Gastroesophageal sphincter (tissue), 3 donors: Measurements from ENCODE around the gene TSHZ2.

Source experiments
- POLR2A ChIP-seq, 2 donors: fragments of 450-650 bp; IDR thresholded peaks; one replicate each; pipeline ENCODE4 v1.6.1; 2017; ENCODE audit warnings: antibody characterized with exemption in 2 of 2, mild to moderate bottlenecking in 2 of 2, moderate library complexity in 1 of 2
- TF ChIP-seq, protein P1 (sequence below), 4 experiments: fragments of 200-600 bp in 2 of 4; fragments of 450-650 bp in 2 of 4; sonication (generic) in 1 of 4; IDR thresholded peaks; one replicate each; pipeline ENCODE4 v1.5.1; 2017 to 2019; ENCODE audit warnings: antibody characterized with exemption in 4 of 4, mild to moderate bottlenecking in 2 of 4, moderate library complexity in 2 of 4

DNA sequence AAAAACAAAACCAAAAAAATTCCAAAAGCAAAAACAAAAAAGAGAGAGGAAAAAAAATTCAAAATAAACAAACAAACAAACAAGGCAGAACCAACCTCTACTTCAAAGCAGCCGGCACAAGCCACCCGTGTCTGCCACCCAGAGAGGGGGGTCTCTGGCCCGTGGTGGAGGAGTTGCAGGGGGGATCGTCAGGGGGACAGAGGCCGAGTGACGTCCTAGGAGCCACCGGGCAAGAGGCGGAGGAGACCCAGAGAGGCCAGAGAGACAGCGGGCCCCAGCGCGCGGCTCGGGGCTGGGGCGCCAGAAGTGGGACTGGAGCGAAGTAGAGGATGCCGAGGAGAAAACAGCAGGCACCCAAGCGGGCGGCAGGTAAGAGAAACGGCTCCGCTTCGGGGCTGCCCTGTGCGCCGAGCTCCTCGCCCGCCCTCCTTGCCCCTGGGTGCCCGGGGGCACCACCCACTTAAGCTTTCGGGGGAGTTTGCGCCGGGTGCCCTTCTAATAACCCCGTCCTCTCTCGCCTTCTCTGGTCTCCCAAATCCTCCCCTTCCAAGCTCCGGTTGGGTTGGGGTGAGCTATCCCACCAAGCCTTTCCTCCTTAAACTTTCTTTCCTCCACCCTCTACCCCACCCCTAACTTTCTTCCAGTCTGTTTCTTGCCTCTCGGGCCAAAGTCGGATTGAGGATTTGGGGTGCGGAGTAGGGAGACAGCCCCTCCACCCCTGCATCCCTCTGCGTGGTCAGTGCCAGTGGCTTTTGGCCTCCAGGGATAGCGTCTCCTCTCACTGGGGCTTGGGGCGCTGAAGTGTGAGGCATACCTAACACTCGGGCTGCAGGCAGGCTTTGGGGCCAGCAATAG lies 1.0 kb downstream of the TSHZ2 start:
- TF ChIP-seq, protein P1, sequence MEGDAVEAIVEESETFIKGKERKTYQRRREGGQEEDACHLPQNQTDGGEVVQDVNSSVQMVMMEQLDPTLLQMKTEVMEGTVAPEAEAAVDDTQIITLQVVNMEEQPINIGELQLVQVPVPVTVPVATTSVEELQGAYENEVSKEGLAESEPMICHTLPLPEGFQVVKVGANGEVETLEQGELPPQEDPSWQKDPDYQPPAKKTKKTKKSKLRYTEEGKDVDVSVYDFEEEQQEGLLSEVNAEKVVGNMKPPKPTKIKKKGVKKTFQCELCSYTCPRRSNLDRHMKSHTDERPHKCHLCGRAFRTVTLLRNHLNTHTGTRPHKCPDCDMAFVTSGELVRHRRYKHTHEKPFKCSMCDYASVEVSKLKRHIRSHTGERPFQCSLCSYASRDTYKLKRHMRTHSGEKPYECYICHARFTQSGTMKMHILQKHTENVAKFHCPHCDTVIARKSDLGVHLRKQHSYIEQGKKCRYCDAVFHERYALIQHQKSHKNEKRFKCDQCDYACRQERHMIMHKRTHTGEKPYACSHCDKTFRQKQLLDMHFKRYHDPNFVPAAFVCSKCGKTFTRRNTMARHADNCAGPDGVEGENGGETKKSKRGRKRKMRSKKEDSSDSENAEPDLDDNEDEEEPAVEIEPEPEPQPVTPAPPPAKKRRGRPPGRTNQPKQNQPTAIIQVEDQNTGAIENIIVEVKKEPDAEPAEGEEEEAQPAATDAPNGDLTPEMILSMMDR (IDR thresholded peaks at IDR 0.05), result no peak
- no peak for TF ChIP-seq POLR2A (IDR thresholded peaks at IDR 0.05)
